WTC11 (cell line): Measurements from ENCODE around the gene AHSA1.

Source experiments
- CBFB ChIP-seq: sonication (generic); formaldehyde crosslinking; IDR thresholded peaks from 2 replicates; pipeline ENCODE4 v1.8.1; 2022; ENCODE audit warnings: mild to moderate bottlenecking, low read depth, missing genetic modification reagents
- E2F1 ChIP-seq: sonication (generic); formaldehyde crosslinking; IDR thresholded peaks from 2 replicates; pipeline ENCODE4 v1.8.0; 2022; ENCODE audit warnings: mild to moderate bottlenecking, missing genetic modification reagents
- ESRRA ChIP-seq: sonication (generic); formaldehyde crosslinking; IDR thresholded peaks from 2 replicates; pipeline ENCODE4 v1.8.1; 2022; ENCODE audit warnings: mild to moderate bottlenecking, missing genetic modification reagents, borderline replicate concordance
- ETV6 ChIP-seq: sonication (generic); formaldehyde crosslinking; IDR thresholded peaks from 2 replicates; pipeline ENCODE4 v1.8.1; 2022; ENCODE audit warnings: mild to moderate bottlenecking, missing genetic modification reagents
- JUN ChIP-seq: sonication (generic); formaldehyde crosslinking; IDR thresholded peaks from 2 replicates; pipeline ENCODE4 v1.8.0; 2023; ENCODE audit warnings: mild to moderate bottlenecking, missing genetic modification reagents
- SMAD4 ChIP-seq: sonication (generic); formaldehyde crosslinking; IDR thresholded peaks from 2 replicates; pipeline ENCODE4 v1.8.0; 2022; ENCODE audit warnings: mild to moderate bottlenecking, missing genetic modification reagents
- SP1 ChIP-seq: sonication (generic); formaldehyde crosslinking; conservative IDR thresholded peaks from 2 replicates; pipeline ENCODE4 v1.8.1; 2022; ENCODE audit warnings: missing genetic modification reagents
- USF2 ChIP-seq: sonication (generic); formaldehyde crosslinking; IDR thresholded peaks from 2 replicates; pipeline ENCODE4 v1.8.1; 2023; ENCODE audit warnings: mild to moderate bottlenecking, missing genetic modification reagents, moderate library complexity
- ZNF671 ChIP-seq: fragments of 250-450 bp; sonication (Bioruptor Pico); IDR thresholded peaks from 2 replicates; pipeline ENCODE4 v1.8.0; 2021; ENCODE audit warnings: mild to moderate bottlenecking
- TF ChIP-seq, protein P1 (sequence below): sonication (generic); formaldehyde crosslinking; IDR thresholded peaks from 2 replicates; pipeline ENCODE4 v1.8.1; 2022; ENCODE audit warnings: missing genetic modification reagents, borderline replicate concordance
- TF ChIP-seq, protein P2 (sequence below): fragments of 200-600 bp; IDR thresholded peaks from 2 replicates; pipeline ENCODE4 v1.8.0; 2022; ENCODE audit warnings: antibody characterized with exemption
- TF ChIP-seq, protein P3 (sequence below): sonication (generic); formaldehyde crosslinking; IDR thresholded peaks from 2 replicates; pipeline ENCODE4 v1.8.1; 2022; ENCODE audit warnings: mild to moderate bottlenecking, moderate library complexity, missing genetic modification reagents
- TF ChIP-seq, protein P4 (sequence below): sonication (generic); formaldehyde crosslinking; conservative IDR thresholded peaks from 2 replicates; pipeline ENCODE4 v1.8.1; 2022; ENCODE audit warnings: mild to moderate bottlenecking, missing genetic modification reagents

DNA sequence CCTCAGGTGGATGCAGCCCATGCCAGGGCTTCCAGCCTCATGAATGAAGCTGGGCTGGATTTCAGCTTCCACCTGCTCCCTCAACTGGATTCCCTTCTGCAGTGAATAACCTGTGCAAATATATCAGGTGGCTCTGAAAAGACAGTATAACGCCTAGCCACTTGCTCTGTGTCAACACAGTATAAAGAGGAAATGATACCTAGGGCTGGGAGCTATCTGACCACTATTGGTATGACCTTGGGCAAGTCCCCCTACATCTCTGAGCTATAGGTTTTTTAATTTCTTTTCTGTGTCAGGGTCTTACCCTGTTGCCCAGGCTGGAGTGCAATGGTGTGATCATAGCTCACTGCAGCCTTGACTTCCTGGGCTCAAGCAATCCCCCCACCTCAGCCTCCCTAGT, 20.9 kb downstream of the AHSA1 start:
- TF ChIP-seq, protein P1, sequence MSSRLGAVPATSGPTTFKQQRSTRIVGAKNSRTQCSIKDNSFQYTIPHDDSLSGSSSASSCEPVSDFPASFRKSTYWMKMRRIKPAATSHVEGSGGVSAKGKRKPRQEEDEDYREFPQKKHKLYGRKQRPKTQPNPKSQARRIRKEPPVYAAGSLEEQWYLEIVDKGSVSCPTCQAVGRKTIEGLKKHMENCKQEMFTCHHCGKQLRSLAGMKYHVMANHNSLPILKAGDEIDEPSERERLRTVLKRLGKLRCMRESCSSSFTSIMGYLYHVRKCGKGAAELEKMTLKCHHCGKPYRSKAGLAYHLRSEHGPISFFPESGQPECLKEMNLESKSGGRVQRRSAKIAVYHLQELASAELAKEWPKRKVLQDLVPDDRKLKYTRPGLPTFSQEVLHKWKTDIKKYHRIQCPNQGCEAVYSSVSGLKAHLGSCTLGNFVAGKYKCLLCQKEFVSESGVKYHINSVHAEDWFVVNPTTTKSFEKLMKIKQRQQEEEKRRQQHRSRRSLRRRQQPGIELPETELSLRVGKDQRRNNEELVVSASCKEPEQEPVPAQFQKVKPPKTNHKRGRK (CRISPR knock-in tag), result no peak
- TF ChIP-seq JUN (CRISPR knock-in tag) (no peak), SMAD4 (CRISPR knock-in tag) (no peak), SP1 (CRISPR knock-in tag) (no peak), CBFB (no peak), ZNF671 (no peak), ETV6 (CRISPR knock-in tag) (no peak), ESRRA (CRISPR knock-in tag) (no peak), E2F1 (CRISPR knock-in tag) (no peak), USF2 (CRISPR knock-in tag) (no peak)
- TF ChIP-seq, protein P2, sequence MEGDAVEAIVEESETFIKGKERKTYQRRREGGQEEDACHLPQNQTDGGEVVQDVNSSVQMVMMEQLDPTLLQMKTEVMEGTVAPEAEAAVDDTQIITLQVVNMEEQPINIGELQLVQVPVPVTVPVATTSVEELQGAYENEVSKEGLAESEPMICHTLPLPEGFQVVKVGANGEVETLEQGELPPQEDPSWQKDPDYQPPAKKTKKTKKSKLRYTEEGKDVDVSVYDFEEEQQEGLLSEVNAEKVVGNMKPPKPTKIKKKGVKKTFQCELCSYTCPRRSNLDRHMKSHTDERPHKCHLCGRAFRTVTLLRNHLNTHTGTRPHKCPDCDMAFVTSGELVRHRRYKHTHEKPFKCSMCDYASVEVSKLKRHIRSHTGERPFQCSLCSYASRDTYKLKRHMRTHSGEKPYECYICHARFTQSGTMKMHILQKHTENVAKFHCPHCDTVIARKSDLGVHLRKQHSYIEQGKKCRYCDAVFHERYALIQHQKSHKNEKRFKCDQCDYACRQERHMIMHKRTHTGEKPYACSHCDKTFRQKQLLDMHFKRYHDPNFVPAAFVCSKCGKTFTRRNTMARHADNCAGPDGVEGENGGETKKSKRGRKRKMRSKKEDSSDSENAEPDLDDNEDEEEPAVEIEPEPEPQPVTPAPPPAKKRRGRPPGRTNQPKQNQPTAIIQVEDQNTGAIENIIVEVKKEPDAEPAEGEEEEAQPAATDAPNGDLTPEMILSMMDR, result no peak
- TF ChIP-seq, protein P3, sequence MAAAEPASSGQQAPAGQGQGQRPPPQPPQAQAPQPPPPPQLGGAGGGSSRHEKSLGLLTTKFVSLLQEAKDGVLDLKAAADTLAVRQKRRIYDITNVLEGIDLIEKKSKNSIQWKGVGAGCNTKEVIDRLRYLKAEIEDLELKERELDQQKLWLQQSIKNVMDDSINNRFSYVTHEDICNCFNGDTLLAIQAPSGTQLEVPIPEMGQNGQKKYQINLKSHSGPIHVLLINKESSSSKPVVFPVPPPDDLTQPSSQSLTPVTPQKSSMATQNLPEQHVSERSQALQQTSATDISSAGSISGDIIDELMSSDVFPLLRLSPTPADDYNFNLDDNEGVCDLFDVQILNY (CRISPR knock-in tag), result no peak
- TF ChIP-seq, protein P4, sequence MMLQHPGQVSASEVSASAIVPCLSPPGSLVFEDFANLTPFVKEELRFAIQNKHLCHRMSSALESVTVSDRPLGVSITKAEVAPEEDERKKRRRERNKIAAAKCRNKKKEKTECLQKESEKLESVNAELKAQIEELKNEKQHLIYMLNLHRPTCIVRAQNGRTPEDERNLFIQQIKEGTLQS, result no peak
